HUES48 (cell line): ENCODE measurements around the gene SMIM7.
"Not testable (repeated sequence)": the region's sequence is repeated elsewhere in the genome, so short reads cannot be mapped to it uniquely, and the experiment has no call there.

Experiments
- H3K27ac ChIP-seq: one replicate; pipeline ENCODE4 v1.7.0; 2013; ENCODE audit warnings: low read depth, low read length, inconsistent platforms
- H3K27me3 ChIP-seq: 2 replicates; pipeline ENCODE4 v1.6.1; 2013; ENCODE audit warnings: mild to moderate bottlenecking, low read length; ENCODE audit not compliant: control insufficient read depth, insufficient read depth
- H3K36me3 ChIP-seq: 2 replicates; pipeline ENCODE4 v1.6.1; 2013; ENCODE audit warnings: low read length; ENCODE audit not compliant: control insufficient read depth, insufficient read depth
- H3K4me1 ChIP-seq: 2 replicates; pipeline ENCODE4 v1.6.1; 2013; ENCODE audit warnings: mild to moderate bottlenecking, low read length; ENCODE audit not compliant: control insufficient read depth, insufficient read depth
- H3K4me3 ChIP-seq: 2 replicates; pipeline ENCODE4 v1.5.1; 2013; ENCODE audit warnings: mild to moderate bottlenecking, low read depth, low read length
- H3K9ac ChIP-seq: 2 replicates; pipeline ENCODE4 v1.6.1; 2013; ENCODE audit warnings: mild to moderate bottlenecking, low read depth, low read length, moderate library complexity
- H3K9me3 ChIP-seq: 2 replicates; pipeline ENCODE4 v1.6.1; 2013; ENCODE audit warnings: low read length; ENCODE audit not compliant: control insufficient read depth, insufficient read depth

Gene SMIM7

DNA sequence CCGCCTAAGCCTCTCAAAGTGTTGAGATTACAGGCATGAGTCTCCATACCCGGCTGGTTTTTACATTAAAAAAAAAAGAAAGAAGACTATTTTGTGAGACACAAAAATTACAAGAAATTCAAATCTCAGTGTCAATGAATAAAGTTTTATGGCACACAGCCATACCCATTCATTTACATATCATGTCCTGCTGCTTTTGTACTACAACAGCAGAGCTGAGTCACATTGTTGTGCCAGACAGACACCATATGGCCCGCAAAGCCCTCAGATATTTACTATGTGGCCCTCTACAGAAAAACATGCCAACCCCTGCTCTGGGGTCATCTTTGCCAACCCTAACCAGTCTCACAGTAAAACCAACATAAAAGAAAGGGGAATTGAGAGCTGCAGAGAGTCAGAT lies 5.3 kb downstream of the SMIM7 start:
- no peak overlapping the region for H3K27ac ChIP-seq
- H3K36me3 ChIP-seq, result peaks cover 86% of the 10 kb centered on the region
- no peaks in the 10 kb centered on the region for H3K27me3 ChIP-seq
- no peak overlapping the region for H3K4me3 ChIP-seq
- no peaks in the 10 kb centered on the region for H3K9me3 ChIP-seq
- no peaks in the 10 kb centered on the region for H3K4me1 ChIP-seq
- H3K9ac ChIP-seq, result no peak overlapping the region

DNA sequence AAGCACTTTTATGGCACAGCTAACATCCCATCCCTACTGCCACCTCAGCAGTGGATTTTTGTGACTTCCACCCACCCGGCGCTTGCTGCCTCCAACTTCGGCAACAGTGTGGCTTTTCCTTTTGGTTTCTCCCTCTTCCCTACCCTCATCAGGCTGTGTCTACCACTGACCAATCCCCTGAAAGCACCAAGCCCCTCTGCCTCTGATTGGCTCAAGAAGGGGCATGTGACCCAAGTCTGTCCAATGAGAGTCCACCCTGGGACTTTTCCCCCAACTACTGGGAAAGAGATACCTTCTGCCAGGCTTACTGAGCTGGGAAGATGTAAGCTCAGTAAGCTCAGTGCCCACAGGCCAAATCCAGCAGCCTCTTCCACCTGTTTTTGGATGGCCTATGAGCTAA lies 5.8 kb downstream of the SMIM7 start:
- Histone ChIP-seq H3K9ac (no peak overlapping the region), H3K36me3 (peaks cover 89% of the 10 kb centered on the region), H3K27me3 (no peaks in the 10 kb centered on the region), H3K27ac (no peak overlapping the region), H3K4me1 (no peaks in the 10 kb centered on the region), H3K4me3 (no peak overlapping the region), H3K9me3 (no peaks in the 10 kb centered on the region)

DNA sequence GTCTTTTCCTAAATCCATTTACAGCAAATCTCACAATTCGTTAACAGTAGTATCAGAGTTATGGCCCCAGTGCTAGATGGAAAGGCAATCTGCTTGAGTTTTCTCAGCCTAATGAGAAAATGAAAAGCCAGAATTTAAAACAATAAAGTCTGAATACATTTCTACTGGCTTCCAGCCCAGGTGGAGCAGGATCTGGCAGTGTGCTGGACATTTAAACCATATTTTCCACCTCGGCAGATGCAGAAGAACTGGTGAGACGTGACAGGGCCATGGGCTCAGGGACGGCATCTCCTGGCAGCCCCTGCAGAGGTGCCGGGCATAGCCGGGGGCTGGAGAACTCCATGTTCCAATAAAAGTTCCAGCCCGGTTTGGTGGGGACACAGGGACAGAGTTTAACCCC lies 7.1 kb downstream of the SMIM7 start:
- no peak overlapping the region for H3K27ac ChIP-seq
- no peak overlapping the region for H3K9ac ChIP-seq
- H3K27me3 ChIP-seq, result no peaks in the 10 kb centered on the region
- no peak overlapping the region for H3K4me3 ChIP-seq
- no peaks in the 10 kb centered on the region for H3K4me1 ChIP-seq
- no peaks in the 10 kb centered on the region for H3K9me3 ChIP-seq
- H3K36me3 ChIP-seq, result peaks cover 84% of the 10 kb centered on the region

DNA sequence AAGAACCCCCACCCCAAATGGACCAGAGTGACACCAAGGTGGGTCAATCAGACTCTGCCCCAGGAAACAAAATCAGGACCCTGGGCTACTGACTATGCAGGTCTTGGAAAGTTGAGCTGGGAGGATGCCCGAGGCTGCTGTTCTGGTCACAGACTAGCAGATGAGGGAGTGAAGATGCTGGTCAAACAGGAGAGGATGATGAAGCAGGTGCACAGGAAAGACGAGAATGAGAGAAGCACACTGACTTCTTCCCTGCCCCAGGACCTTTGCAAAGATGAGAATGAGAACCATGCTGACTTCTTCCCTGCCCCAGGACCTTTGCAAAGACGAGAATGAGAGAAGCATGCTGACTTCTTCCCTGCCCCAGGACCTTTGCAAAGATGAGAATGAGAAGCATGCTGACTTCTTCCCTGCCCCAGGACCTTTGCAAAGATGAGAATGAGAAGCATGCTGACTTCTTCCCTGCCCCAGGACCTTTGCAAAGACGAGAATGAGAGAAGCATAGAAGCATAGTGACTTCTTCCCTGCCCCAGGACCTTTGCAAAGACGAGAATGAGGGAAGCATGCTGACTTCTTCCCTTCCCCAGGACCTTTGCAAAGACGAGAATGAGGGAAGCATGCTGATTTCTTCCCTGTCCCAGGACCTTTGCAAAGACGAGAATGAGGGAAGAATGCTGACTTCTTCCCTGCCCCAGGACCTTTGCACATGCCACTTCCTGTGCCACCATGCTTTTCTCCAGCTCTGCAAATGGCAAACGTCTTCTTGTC lies 8.3 kb downstream of the SMIM7 start:
- peaks cover 84% of the 10 kb centered on the region for H3K36me3 ChIP-seq
- H3K9me3 ChIP-seq, H3K4me3 ChIP-seq, H3K9ac ChIP-seq, H3K27me3 ChIP-seq, H3K4me1 ChIP-seq, H3K27ac ChIP-seq: not testable (repeated sequence)

DNA sequence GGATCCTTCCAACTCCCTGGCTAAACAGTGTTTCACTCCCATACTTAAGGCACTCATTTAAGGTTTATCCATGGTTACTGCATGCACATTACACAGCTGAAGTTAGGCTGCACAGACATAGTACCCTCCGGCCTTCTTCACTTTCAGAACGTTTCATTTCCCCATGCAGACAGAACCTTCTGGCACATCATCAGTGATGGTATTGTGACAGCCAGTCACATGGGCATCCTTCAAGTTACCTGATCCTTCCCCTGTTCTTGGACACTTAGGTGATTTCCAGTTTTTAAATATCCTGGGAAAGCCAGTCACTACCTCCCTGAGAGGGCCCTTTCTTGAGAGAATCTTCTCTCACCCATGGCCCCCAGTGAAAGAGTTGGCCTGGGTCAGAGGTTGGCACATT lies 9.1 kb downstream of the SMIM7 start:
- Histone ChIP-seq H3K27ac (no peak overlapping the region), H3K4me3 (no peak overlapping the region), H3K4me1 (no peaks in the 10 kb centered on the region), H3K9ac (no peak overlapping the region), H3K9me3 (no peaks in the 10 kb centered on the region), H3K36me3 (peaks cover 86% of the 10 kb centered on the region), H3K27me3 (no peaks in the 10 kb centered on the region)

DNA sequence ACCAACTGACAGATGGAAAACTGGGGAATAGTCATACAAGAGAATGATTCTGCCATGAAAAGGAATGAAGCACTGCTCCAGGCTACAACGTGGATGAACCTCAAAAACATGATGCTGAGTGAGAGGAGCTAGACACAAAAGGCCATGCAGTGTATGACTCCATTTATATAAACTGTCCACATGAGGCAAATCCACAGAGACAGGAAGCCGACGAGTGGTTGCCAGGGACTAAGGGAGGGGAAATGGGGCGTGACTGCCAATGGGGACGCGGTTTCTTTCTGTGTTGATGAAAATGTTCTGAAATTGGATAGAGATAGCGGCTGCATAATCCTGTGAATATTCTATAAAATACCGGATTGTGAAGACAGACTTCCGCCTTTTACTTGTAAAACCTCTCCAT lies 10.2 kb downstream of the SMIM7 start:
- Histone ChIP-seq H3K9me3 (no peaks in the 10 kb centered on the region), H3K4me1 (no peaks in the 10 kb centered on the region), H3K4me3 (no peak overlapping the region), H3K27ac (no peak overlapping the region), H3K36me3 (peaks cover 88% of the 10 kb centered on the region), H3K27me3 (no peaks in the 10 kb centered on the region), H3K9ac (no peak overlapping the region)

DNA sequence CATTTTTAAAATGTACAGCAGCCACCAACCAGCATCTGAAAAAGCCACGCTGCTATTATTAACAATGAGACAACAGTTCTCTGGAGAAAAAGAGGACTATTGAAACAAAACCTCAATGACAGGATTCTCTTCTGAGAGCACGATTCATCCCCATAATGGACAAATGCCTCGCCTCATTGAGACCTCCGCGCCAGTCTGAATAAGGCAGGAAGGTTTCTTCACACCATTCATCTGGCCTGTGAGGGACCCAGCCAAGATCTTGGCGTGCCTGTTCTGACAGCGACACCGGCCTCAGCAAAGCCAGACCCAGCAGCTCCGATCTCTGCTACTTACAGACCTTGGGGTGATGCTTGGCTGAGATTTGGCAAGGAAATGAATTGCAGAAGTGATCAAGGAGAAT lies 14.8 kb downstream of the SMIM7 start:
- Histone ChIP-seq H3K27me3 (no peaks in the 10 kb centered on the region), H3K4me3 (no peak overlapping the region), H3K4me1 (no peaks in the 10 kb centered on the region), H3K27ac (no peak overlapping the region), H3K36me3 (peaks cover 86% of the 10 kb centered on the region), H3K9me3 (no peaks in the 10 kb centered on the region), H3K9ac (no peak overlapping the region)

DNA sequence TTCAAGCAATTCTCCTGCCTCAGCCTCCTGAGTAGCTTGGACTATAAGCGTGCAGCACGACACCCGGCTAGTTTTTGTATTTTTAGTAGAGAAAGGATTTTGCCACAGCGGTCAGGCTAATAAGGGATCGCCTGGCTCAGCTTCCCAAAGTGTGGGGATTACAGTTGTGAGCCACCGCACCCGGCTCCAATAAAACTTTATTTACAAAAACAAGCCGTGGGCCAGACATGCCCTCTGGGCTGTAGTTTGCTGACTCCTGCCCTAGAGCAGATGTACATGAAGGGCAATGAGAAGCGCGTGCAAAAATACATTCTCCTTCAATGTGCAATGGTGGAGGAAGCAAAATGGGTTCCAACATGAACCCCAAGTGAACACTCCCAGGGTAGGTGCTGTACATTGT lies 18.2 kb downstream of the SMIM7 start:
- Histone ChIP-seq H3K36me3 (peaks cover 77% of the 10 kb centered on the region), H3K9me3 (no peaks in the 10 kb centered on the region), H3K9ac (no peak overlapping the region), H3K4me1 (no peaks in the 10 kb centered on the region), H3K4me3 (no peak overlapping the region), H3K27ac (no peak overlapping the region), H3K27me3 (no peaks in the 10 kb centered on the region)

DNA sequence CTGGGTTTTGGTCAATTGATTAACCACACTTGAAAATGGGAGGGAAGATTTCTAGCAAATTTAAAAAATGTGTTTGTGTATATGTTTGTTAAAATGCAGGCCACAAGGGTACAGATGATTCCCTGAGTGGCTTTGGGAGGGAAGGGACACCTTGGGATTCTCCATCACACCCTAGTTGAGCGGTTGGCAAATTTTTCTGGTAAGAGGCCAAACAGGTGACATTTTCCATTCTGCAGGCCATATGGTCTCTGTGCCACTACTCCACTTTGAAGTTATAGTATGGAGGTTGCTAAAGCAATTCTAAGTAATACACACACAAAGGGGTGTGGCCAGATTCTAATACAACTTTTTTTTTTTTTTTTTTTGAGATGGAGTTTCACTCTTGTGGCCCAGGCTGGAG lies 19.0 kb downstream of the SMIM7 start:
- no peak overlapping the region for H3K9ac ChIP-seq
- H3K4me3 ChIP-seq, result no peak overlapping the region
- no peaks in the 10 kb centered on the region for H3K27me3 ChIP-seq
- peaks cover 69% of the 10 kb centered on the region for H3K36me3 ChIP-seq
- no peak overlapping the region for H3K27ac ChIP-seq
- H3K4me1 ChIP-seq, result no peaks in the 10 kb centered on the region
- H3K9me3 ChIP-seq, result no peaks in the 10 kb centered on the region

DNA sequence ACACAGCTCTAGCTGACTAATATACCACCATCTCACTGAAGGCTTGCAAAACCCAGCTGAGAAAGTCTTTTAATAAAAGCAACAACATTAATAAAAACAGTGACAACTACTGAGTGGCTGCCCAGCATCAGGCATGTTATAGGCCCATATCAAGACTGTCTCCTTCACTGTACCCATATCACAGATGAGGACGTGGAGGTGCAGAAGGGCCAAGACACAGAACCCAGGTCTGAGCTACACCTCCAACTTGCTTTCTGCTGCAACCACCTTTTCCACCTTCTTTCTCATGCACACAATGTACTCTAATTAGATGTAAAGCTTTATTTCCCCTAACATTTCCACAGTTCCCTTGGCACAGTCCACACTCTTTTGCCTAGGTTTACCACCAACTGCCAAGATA lies 21.3 kb downstream of the SMIM7 start:
- H3K9ac ChIP-seq, result no peak overlapping the region

DNA sequence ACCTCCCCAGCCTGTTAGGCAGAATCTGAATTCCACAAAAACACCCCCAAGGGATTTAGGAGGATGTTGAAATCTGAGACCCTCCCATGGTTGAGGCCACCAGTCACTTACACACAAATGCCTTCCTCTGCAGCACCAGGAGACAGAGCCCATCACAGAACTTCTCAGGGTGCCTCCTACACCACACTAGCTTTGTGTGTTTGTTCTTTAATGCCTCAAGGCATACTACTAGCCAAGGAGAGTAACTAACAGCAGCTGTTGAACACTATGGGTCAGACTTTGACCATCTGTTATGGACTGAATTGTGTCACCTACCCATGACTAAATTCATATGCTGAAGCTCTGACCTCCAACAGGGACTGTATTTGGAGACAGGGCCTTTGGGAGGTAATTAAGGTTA lies 22.4 kb downstream of the SMIM7 start:
- no peak overlapping the region for H3K9ac ChIP-seq
- peaks cover 50% of the 10 kb centered on the region for H3K36me3 ChIP-seq
- H3K4me1 ChIP-seq, result no peaks in the 10 kb centered on the region
- no peak overlapping the region for H3K27ac ChIP-seq
- no peaks in the 10 kb centered on the region for H3K9me3 ChIP-seq
- H3K4me3 ChIP-seq, result no peak overlapping the region
- no peaks in the 10 kb centered on the region for H3K27me3 ChIP-seq

More for the DNA sequence above, 21.3 kb downstream of the SMIM7 start:
- Histone ChIP-seq H3K27ac (no peak overlapping the region), H3K9me3 (no peaks in the 10 kb centered on the region), H3K36me3 (peaks cover 58% of the 10 kb centered on the region), H3K4me3 (no peak overlapping the region), H3K27me3 (no peaks in the 10 kb centered on the region), H3K4me1 (no peaks in the 10 kb centered on the region)
